GM21723 (cell line): Measurements from ENCODE around the gene RB1.

Experiments used
- ATAC-seq: cut with Tn5 transposase; IDR thresholded peaks from one replicate; pipeline ENCODE4 v1.9.1; 2021; ENCODE audit warnings: mild to moderate bottlenecking, moderate library complexity; ENCODE audit not compliant: unreplicated experiment

Gene RB1

GRCh38 chr13:48303359-48304142 lies at the start of gene RB1:
Gene RB1, plus strand, starts transcription at chr13:48303751. Its CDS starts 162 bp downstream, at chr13:48303913.
- peak; percentile 80 for ATAC-seq

DNA sequence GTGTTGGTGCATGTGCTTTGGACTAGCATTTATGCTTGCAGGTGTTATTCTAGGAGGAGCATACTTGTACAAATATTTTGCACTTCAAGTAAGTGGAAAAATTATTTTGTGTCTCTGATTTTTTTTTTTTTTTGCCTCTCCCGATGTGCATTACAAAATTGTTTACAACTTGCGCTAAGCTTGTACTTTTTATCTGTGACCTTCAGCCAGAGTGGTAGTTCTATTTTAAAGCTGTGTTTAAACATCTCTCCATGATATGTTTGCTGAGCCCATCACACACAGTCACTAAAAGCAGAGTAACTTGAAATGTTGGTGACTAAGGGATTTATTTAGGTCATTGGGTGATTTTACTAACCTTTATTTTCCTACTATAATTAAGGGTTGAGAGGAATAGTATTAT lies 49.7 kb upstream of the RB1 start:
- no peak for ATAC-seq

- ATAC-seq = no peak
Measured at GRCh38 chr13:48255090-48255489, 48.5 kb upstream of the RB1 start.

- ATAC-seq = no peak
Measured at GRCh38 chr13:48255954-48256353, 47.6 kb upstream of the RB1 start.

GRCh38 chr13:48258002-48258401 lies 45.5 kb upstream of the RB1 start:
- no peak for ATAC-seq

DNA sequence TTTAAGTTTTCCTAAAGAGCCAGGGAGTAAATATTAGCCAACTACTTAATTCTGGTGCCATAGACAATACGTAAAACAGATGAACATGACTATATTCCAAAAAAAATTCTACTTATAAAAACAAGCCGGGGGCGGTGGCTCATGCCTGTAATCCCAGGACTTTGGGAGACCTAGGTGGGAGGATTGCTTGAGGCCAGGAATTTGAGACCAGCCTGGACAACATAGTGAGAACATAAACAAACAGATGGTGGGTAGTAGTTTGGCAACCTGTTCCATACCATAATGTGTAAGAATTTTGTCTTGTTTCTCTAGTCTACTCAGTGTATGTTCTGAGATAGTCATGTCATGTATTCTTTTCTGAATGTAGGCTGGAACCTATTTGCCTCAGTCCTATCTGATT lies 45.1 kb upstream of the RB1 start:
- ATAC-seq = no peak

DNA sequence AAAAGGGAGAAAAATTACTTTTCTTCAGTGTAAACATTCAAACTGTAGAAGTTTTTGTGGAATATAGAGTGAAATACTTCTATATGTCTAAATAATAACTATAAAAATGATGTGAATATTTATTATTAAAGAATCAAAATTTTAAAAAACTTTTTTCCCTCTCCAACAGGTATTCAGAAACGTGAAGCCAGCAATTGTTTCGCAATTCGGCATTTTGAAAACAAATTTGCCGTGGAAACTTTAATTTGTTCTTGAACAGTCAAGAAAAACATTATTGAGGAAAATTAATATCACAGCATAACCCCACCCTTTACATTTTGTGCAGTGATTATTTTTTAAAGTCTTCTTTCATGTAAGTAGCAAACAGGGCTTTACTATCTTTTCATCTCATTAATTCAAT lies 42.6 kb upstream of the RB1 start:
- ATAC-seq = no peak

DNA sequence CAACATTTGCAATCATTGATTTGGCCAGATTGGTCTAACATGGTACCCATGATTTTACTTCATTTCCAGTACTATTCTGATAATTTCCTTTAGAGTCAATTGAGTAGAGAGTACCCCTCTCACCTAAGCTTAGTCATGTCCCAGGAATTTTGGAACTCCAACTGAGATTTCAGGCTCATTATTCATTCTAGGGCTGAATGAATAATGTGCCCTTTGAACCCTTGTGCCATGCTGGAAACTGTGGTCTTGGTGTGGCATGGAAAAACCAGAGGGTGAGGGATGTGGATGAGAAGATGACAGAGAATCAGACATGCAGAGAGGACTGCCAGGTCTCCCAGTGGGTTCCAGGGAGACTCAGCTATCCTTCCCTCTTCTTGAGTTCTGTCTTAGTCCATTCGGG lies 40.4 kb upstream of the RB1 start:
- no peak for ATAC-seq

GRCh38 chr13:48264058-48264457 lies 39.5 kb upstream of the RB1 start:
- ATAC-seq = no peak

- ATAC-seq = no peak
Measured at GRCh38 chr13:48265217-48265815, 38.2 kb upstream of the RB1 start.

DNA sequence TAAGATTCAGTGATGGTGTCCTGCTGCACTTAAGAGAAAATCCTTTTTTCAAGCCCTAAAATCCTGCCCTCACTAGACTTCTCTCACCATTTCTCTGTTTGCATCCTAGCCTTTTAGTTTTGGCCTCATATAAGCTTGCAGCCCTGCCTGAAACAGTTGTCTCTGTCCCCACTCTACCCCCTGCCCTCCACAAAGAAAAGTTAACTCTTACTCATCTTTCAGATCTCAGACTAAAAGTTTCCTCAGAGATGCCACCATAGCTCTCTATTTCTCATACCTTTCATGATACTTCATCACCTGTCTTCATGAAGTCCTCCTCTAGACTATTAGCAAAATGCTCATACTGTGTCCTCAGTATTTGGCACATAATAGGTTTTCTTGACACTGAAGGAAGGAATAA lies 37.4 kb upstream of the RB1 start:
- ATAC-seq = no peak

DNA sequence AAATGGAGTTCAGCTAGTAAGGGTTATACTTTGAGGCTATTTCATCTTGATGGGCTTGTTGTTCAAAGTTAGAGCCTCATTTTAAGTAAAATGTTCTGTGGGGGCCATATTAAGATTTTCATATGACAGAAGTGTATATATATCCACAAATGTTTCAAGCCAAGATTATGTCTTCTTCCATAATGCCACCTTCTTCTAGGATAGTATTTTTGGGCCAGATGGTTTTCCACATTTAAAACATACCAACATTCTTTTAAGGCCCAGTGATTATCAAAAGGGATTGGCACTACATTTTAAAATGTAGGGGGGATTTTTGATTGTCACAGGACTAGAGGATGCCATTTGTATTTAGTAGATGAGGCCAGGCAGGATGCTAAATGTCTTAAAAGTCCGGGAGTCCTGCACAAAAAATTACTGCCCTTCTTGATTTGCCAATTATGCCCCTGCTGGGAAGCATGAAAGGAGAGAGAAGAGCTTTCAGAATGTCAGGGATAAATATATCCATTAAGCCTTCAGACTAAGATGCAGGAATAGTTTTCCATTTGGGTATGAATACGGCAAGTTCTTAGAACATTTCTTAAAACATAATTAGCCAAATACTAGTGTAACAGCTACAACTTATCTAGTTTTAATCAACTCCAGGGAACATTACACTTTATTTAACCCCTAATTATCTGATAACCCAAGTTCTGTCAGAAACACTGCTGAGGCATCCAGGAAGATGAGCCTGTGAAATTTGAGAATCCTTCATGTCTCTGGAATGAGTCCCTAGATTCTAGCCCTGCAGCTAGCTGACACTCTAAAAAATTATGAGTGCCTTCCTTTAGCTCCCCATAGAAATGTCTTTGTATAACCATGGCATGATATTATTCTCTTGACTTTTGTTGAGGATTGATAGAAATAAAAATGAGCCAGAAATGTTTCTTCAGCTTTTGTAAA lies 36.6 kb upstream of the RB1 start:
- ATAC-seq = no peak

DNA sequence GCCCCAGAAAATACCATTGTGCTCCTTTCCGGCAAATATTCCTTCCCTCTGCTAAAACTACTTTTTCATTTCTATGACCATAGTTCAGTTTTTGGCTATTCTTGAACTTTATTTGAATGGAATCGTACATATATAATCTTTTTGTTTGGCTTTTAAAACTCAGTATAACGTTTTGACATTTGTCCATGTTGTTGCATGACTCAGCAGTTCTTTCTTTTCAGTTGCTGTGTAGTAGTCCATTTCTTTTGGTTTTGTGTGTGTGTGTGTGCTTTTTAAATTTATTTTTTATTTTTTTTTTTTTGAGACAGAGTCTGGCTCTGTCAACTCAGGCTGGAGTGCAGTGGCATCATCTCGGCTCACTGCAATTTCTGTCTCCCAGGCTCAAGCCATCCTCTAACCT lies 35.5 kb upstream of the RB1 start:
- no peak for ATAC-seq

GRCh38 chr13:48273346-48273745 lies 30.2 kb upstream of the RB1 start:
- no peak for ATAC-seq

DNA sequence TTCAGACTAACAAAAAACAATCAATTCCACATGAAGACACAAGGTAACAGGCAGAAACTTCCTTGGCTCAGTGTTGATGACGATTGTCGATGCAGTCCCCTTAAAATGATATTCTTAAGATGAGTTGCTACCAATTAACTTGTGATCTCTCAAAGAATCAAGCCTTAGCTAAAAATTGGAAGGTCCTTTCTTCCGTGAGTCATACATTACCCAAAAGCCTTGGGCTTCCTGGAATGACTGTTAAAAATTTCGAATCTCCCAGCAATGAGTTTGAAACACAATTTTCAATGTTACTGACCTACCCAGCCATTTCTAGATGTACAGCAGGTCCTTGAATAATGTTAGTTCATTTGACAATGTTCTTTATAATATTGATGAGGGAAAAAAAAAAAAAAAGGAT lies 28.0 kb upstream of the RB1 start:
- ATAC-seq = no peak

GRCh38 chr13:48278806-48279205 lies 24.7 kb upstream of the RB1 start:
- no peak for ATAC-seq

GRCh38 chr13:48281556-48281955 lies 22.0 kb upstream of the RB1 start:
- no peak for ATAC-seq

GRCh38 chr13:48291730-48292129 lies 11.8 kb upstream of the RB1 start:
- no peak for ATAC-seq

- no peak for ATAC-seq
Measured at GRCh38 chr13:48292650-48293049, 10.9 kb upstream of the RB1 start.

DNA sequence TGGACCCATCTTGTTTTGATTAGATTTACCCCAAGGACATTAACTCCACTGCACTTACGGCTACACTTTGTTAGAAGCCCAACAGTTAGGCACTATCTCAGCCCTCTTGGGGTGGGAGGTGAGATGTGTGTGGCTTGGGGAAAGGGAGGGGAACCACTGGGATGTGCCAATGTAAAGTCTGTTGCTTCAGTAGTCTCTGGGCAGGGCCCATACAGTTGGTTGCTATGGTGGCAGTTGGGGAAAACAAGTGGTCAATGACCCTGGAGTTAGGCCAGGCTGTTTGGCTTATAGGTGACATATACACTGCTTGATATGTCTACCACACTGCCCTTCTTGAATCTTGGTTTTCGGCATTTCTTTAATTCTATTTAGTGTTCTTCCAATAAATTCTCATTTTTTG lies 8.9 kb upstream of the RB1 start:
- no peak for ATAC-seq

- no peak for ATAC-seq
Measured at GRCh38 chr13:48295271-48295670, 8.3 kb upstream of the RB1 start.

DNA sequence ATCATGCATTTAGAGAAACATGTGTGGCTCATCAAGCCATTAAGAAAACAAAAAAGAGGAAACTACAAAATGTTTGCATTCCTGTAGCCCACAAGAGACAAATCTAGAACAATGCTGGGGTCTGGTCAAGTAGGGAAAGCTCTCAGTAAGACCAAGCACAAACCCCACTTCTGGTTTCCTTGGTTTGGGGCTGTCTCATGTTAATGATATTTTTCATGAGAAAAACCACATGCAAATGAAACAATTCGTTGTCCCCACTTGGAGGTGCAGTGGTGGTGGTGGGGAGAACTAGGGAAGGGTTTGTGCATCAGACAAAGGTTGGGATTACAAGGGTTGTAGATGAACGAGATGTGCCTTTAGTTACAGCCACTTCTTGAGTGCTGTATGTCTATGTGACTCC lies 7.0 kb upstream of the RB1 start:
- no peak for ATAC-seq
